HG03354 (cell line): ENCODE measurements around the gene FCAMR.

ENCODE experiments used
- ATAC-seq: cut with Tn5 transposase; IDR thresholded peaks from one replicate; pipeline ENCODE4 v1.9.1; 2021; ENCODE audit warnings: mild to moderate bottlenecking; ENCODE audit not compliant: unreplicated experiment, poor library complexity, severe bottlenecking

FCAMR gene

GRCh38 chr1:206918076-206918475 lies 52.2 kb downstream of the FCAMR start:
- ATAC-seq: no peak

GRCh38 chr1:206916000-206916709 lies 54.1 kb downstream of the FCAMR start:
- ATAC-seq: no peak

- no peak for ATAC-seq
These were observed 55.1 kb downstream of the FCAMR start for GRCh38 chr1:206915030-206915735.

GRCh38 chr1:206913766-206914537 lies 56.3 kb downstream of the FCAMR start:
- ATAC-seq: no peak

GRCh38 chr1:206912445-206913095 lies 57.7 kb downstream of the FCAMR start:
- no peak for ATAC-seq

- no peak for ATAC-seq
These were observed 59.1 kb downstream of the FCAMR start for GRCh38 chr1:206911064-206911663.

- ATAC-seq: no peak
These were observed 60.4 kb downstream of the FCAMR start for GRCh38 chr1:206909883-206910318.

- ATAC-seq: no peak
These were observed 60.9 kb downstream of the FCAMR start for GRCh38 chr1:206909161-206909882.

GRCh38 chr1:206908038-206908437 lies 62.2 kb downstream of the FCAMR start:
- no peak for ATAC-seq
